ENCODE measurements around the gene CSGALNACT2.

DNA sequence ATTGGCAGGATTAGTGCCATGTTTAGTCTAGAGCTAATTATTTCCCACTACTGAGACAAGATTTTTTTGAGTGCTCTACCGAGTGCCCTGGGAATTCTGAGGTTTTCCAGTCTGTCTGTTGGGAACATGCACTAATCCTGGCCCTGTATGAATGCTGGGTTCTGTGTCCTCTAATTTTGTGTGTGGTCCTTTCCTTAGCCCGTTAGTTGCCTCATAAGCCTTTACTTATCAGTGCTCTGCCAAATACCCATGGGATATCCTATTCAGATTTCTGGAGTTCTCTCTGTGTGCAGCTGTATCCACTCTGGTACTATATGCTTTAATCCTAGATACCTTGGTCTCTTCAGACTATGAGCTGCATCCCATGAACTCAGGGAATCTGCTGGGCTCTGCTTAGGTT, 13.1 kb downstream of the CSGALNACT2 start:
- TF ChIP-seq ZNF10 (CRISPR knock-in tag; IDR thresholded peaks at IDR 0.05; ENCODE audit: borderline replicate concordance, low read depth) (no peak), EP300 (IDR thresholded peaks at IDR 0.05; ENCODE audit: low read depth in 2 of 2, low read length in 2 of 2) (no peak), EP300 (CRISPR knock-in tag; IDR thresholded peaks at IDR 0.05; ENCODE audit: borderline replicate concordance) (no peak), ZNF512 (CRISPR knock-in tag; IDR thresholded peaks at IDR 0.05) (no peak), ZNF776 (CRISPR knock-in tag; IDR thresholded peaks at IDR 0.05) (no peak), CAMTA2 (CRISPR knock-in tag; IDR thresholded peaks at IDR 0.05; ENCODE audit: borderline replicate concordance) (no peak), ZNF235 (CRISPR knock-in tag; IDR thresholded peaks at IDR 0.05; ENCODE audit: borderline replicate concordance) (no peak), PRMT3 (CRISPR knock-in tag; IDR thresholded peaks at IDR 0.05; ENCODE audit: borderline replicate concordance, low read depth) (no peak)
- TF ChIP-seq, protein P1, sequence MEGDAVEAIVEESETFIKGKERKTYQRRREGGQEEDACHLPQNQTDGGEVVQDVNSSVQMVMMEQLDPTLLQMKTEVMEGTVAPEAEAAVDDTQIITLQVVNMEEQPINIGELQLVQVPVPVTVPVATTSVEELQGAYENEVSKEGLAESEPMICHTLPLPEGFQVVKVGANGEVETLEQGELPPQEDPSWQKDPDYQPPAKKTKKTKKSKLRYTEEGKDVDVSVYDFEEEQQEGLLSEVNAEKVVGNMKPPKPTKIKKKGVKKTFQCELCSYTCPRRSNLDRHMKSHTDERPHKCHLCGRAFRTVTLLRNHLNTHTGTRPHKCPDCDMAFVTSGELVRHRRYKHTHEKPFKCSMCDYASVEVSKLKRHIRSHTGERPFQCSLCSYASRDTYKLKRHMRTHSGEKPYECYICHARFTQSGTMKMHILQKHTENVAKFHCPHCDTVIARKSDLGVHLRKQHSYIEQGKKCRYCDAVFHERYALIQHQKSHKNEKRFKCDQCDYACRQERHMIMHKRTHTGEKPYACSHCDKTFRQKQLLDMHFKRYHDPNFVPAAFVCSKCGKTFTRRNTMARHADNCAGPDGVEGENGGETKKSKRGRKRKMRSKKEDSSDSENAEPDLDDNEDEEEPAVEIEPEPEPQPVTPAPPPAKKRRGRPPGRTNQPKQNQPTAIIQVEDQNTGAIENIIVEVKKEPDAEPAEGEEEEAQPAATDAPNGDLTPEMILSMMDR (CRISPR knock-in tag; IDR thresholded peaks at IDR 0.05) = no peak

Data from HepG2 (cell line).